Central memory CD8-positive, alpha-beta T cell (primary cell): ENCODE results near the gene ASB8.

Experiments
- ATAC-seq: fragments of 150-1000 bp; cut with Tn5 transposase; replicated peaks from 2 replicates; pipeline ENCODE4 v1.10.0; 2022; ENCODE audit warnings: mild to moderate bottlenecking, moderate FRiP score, moderate number of reproducible peaks; ENCODE audit not compliant: poor library complexity, severe bottlenecking; ENCODE audit errors: extremely low read depth
- DNase-seq, 2 donors: peaks; one replicate each; pipeline ENCODE4 v3.0.0; 2021; ENCODE audit warnings: low spot score in 2 of 2
- H3K27ac Mint-ChIP-seq: one replicate; pipeline ENCODE4 v1.8.0; 2022; ENCODE audit warnings: low read depth, mild to moderate bottlenecking, moderate library complexity, mixed read lengths
- H3K27me3 Mint-ChIP-seq: one replicate; pipeline ENCODE4 v1.8.0; 2022; ENCODE audit warnings: mixed read lengths
- H3K36me3 Mint-ChIP-seq: one replicate; pipeline ENCODE4 v1.8.0; 2022; ENCODE audit warnings: mild to moderate bottlenecking, moderate library complexity, mixed read lengths; ENCODE audit not compliant: insufficient read depth
- H3K4me1 Mint-ChIP-seq: one replicate; pipeline ENCODE4 v1.8.0; 2022; ENCODE audit warnings: mixed read lengths
- H3K4me3 Mint-ChIP-seq: one replicate; pipeline ENCODE4 v1.8.0; 2022; ENCODE audit warnings: mild to moderate bottlenecking, moderate library complexity, mixed read lengths
- H3K9me3 Mint-ChIP-seq: one replicate; pipeline ENCODE4 v1.8.0; 2022; ENCODE audit warnings: mixed read lengths

ASB8 gene

GRCh38 chr12:48105867-48106680 is 51.2 kb downstream of the ASB8 start, which contains the start of gene SENP1:
Gene SENP1 (minus strand): TSS chr12:48106079. CDS start chr12:48101472, 4,607 bp downstream.
- peak; percentile 84 to 88 for DNase-seq
- peak; percentile 80 for ATAC-seq
- H3K27me3 Mint-ChIP-seq: no peaks in the 10 kb centered on the region
- peaks cover 16% of the 10 kb centered on the region for H3K36me3 Mint-ChIP-seq
- H3K4me3 Mint-ChIP-seq: peak within 1 kb of the TSS; percentile 93
- H3K9me3 Mint-ChIP-seq: no peaks in the 10 kb centered on the region
- H3K27ac Mint-ChIP-seq: peak within 1 kb of the TSS; percentile 92
- peaks cover 38% of the 10 kb centered on the region for H3K4me1 Mint-ChIP-seq

DNA sequence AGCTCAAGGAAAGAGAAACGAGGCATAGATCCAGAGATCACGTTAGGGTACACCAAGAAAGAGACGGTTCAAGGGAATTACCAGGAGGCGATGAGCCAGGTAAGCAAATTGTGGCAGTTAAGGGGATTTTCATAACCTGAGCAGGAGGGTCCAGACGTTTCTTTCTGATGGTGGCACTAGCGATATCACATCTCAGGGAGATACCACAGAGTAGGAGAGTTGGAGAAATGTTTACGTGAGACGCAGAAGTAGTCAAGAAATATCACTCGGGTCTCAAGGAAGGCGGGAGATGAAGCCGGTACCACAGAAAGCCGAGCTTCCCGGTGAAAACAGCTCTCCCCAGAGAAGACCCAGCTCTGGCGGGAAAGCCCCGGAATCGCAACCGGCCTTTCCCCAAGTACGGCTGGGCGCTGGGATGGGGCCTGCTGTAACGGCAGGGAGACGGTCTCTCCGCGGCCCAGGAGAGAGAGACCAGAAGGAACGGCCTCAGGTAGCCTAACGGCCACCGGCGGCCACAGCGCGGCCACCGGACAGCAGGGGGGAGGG is 51.9 kb downstream of the ASB8 start:
- Mint-ChIP-seq H3K36me3 (peaks cover 16% of the 10 kb centered on the region), H3K4me1 (peaks cover 38% of the 10 kb centered on the region), H3K4me3 (peak overlapping the region; percentile 93), H3K27ac (peak overlapping the region; percentile 92), H3K27me3 (no peaks in the 10 kb centered on the region), H3K9me3 (no peaks in the 10 kb centered on the region)
- ATAC-seq (peak; percentile 46), DNase-seq (peak; percentile 28 to 44)

GRCh38 chr12:48104531-48104930 is 52.8 kb downstream of the ASB8 start:
- H3K4me1 Mint-ChIP-seq: peaks cover 38% of the 10 kb centered on the region
- H3K4me3 Mint-ChIP-seq: peak overlapping the region; percentile 93
- DNase-seq: no peak
- no peaks in the 10 kb centered on the region for H3K9me3 Mint-ChIP-seq
- no peak for ATAC-seq
- peak overlapping the region; percentile 92 for H3K27ac Mint-ChIP-seq
- no peaks in the 10 kb centered on the region for H3K27me3 Mint-ChIP-seq
- H3K36me3 Mint-ChIP-seq: peaks cover 19% of the 10 kb centered on the region
